Measurements from ENCODE around the gene SRRM1. TPM values are rescaled to one million over a fixed set of nuclear protein-coding genes. Genes with fewer than 3 reads are reported as not detected.

SRRM1 gene
- total and polyA plus RNA-seq, 9 of the 15 experiments (the other 6 are each of a cell fraction or from before 2014, with no cell fraction given), result 54.5 to 268 (median 115) TPM

- no peak for ATAC-seq
- Histone ChIP-seq H4K20me1 (replicated peaks; ENCODE audit: control insufficient read depth, insufficient read depth, low read length) (no peaks in the 10 kb centered on the region), H3K9me3 (replicated peaks; ENCODE audit: control insufficient read depth, insufficient read depth, low read depth, low read length) (no peaks in the 10 kb centered on the region), H3K9me1 (ENCODE audit: control insufficient read depth, insufficient read depth, low read length) (no peaks in the 10 kb centered on the region), H3K9ac (ENCODE audit: insufficient read depth in 1 of 2, low read depth in 2 of 2, low read length in 2 of 2) (no peak overlapping the region), H2AFZ (ENCODE audit: low read depth, low read length) (no peak overlapping the region), H3K27me3 (ENCODE audit: control insufficient read depth in 2 of 2, insufficient read depth in 2 of 2, low read length in 2 of 2) (no peaks in the 10 kb centered on the region), H3K4me1 (replicated peaks in 1 of 2; ENCODE audit: control insufficient read depth in 2 of 2, insufficient read depth in 2 of 2, low read length in 2 of 2) (peaks cover 0 to 6% of the 10 kb centered on the region in 2 experiments; a peak in 1 of 5 replicates), H3K4me2 (ENCODE audit: insufficient read depth, low read length) (no peak overlapping the region), H3K79me2 (ENCODE audit: control insufficient read depth, insufficient read depth, low read length) (no peaks in the 10 kb centered on the region), H3K4me3 (no peak overlapping the region), H3K27ac (ENCODE audit: extremely low read depth, low read depth, low read length) (no peak overlapping the region), H3K36me3 (ENCODE audit: control insufficient read depth, insufficient read depth, low read length) (no peaks in the 10 kb centered on the region)
- in situ Hi-C loops (cut with MboI), result no loop called here
- CTCF ChIA-PET (ENCODE audit: low intra/inter-chr PET ratio), result no interaction called here
- no peak for FAIRE-seq
- intact Hi-C loops (cut with micrococcal nuclease), result no loop called here
- peak in 2 of 4 experiments; percentile 3 to 4 for DNase-seq (ENCODE audit: extremely low read depth in 1 of 4, low spot score in 3 of 4)
- no TSS peak for BruUV-seq (replicated peaks)
- 50% methylated on average over 8 of the region's 8 CpGs for WGBS (ENCODE audit: insufficient coverage, low coverage, missing lambda C conversion rate)
- POLR2A ChIA-PET, result interaction anchor here (0.9 to 3.7 kb wide), 3 partner anchors 9 to 13 kb away, joined by 4 to 11 read pairs (median 5); no protein-coding TSS in a partner anchor
- TF ChIP-seq GTF2A2 (tag; IDR thresholded peaks at IDR 0.05) (no peak), ZNF184 (CRISPR knock-in tag; IDR thresholded peaks at IDR 0.05) (no peak), TFE3 (CRISPR knock-in tag; IDR thresholded peaks at IDR 0.05) (peak; percentile 78)
Observed at GRCh38 chr1:24717887-24718650, 75.0 kb downstream of the SRRM1 start.
